SK-N-SH (cell line): ENCODE results near the gene DIAPH1.

Source experiments
- NFIC ChIP-seq: IDR thresholded peaks from 2 replicates; pipeline ENCODE4 v1.4.0; 2012; ENCODE audit warnings: borderline replicate concordance
- POLR2AphosphoS5 ChIP-seq: IDR thresholded peaks from 2 replicates; pipeline ENCODE4 v1.6.1; 2012; ENCODE audit warnings: low read depth, low read length
- RAD21 ChIP-seq: IDR thresholded peaks from 2 replicates; pipeline ENCODE4 v1.6.1; 2012; ENCODE audit warnings: mild to moderate bottlenecking, low read length
- TF ChIP-seq, protein P1 (sequence below): IDR thresholded peaks from 2 replicates; pipeline ENCODE4 v1.4.0; 2012; ENCODE audit warnings: low read depth, borderline replicate concordance
- TF ChIP-seq, protein P2 (sequence below): fragments of 200-600 bp; sonication (generic); IDR thresholded peaks from 2 replicates; pipeline ENCODE4 v1.6.1; 2017; ENCODE audit warnings: antibody characterized with exemption, mild to moderate bottlenecking, moderate library complexity
- TF ChIP-seq, protein P3 (sequence below): fragments of 150-350 bp; IDR thresholded peaks from 2 replicates; pipeline ENCODE4 v1.6.1; 2017; ENCODE audit warnings: antibody characterized with exemption, low read length, low read depth, borderline replicate concordance

DNA sequence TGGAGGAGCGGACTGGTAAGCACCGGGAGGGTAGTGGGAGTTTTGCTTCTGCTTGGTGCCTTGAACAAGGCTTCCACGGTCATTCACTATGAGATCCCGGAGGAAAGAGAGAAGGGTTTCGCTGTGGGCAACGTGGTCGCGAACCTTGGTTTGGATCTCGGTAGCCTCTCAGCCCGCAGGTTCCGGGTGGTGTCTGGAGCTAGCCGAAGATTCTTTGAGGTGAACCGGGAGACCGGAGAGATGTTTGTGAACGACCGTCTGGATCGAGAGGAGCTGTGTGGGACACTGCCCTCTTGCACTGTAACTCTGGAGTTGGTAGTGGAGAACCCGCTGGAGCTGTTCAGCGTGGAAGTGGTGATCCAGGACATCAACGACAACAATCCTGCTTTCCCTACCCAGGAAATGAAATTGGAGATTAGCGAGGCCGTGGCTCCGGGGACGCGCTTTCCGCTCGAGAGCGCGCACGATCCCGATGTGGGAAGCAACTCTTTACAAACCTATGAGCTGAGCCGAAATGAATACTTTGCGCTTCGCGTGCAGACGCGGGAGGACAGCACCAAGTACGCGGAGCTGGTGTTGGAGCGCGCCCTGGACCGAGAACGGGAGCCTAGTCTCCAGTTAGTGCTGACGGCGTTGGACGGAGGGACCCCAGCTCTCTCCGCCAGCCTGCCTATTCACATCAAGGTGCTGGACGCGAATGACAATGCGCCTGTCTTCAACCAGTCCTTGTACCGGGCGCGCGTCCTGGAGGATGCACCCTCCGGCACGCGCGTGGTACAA is 142.5 kb downstream of the DIAPH1 start:
- TF ChIP-seq, protein P1, sequence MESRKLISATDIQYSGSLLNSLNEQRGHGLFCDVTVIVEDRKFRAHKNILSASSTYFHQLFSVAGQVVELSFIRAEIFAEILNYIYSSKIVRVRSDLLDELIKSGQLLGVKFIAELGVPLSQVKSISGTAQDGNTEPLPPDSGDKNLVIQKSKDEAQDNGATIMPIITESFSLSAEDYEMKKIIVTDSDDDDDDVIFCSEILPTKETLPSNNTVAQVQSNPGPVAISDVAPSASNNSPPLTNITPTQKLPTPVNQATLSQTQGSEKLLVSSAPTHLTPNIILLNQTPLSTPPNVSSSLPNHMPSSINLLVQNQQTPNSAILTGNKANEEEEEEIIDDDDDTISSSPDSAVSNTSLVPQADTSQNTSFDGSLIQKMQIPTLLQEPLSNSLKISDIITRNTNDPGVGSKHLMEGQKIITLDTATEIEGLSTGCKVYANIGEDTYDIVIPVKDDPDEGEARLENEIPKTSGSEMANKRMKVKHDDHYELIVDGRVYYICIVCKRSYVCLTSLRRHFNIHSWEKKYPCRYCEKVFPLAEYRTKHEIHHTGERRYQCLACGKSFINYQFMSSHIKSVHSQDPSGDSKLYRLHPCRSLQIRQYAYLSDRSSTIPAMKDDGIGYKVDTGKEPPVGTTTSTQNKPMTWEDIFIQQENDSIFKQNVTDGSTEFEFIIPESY: no peak
- TF ChIP-seq, protein P2, sequence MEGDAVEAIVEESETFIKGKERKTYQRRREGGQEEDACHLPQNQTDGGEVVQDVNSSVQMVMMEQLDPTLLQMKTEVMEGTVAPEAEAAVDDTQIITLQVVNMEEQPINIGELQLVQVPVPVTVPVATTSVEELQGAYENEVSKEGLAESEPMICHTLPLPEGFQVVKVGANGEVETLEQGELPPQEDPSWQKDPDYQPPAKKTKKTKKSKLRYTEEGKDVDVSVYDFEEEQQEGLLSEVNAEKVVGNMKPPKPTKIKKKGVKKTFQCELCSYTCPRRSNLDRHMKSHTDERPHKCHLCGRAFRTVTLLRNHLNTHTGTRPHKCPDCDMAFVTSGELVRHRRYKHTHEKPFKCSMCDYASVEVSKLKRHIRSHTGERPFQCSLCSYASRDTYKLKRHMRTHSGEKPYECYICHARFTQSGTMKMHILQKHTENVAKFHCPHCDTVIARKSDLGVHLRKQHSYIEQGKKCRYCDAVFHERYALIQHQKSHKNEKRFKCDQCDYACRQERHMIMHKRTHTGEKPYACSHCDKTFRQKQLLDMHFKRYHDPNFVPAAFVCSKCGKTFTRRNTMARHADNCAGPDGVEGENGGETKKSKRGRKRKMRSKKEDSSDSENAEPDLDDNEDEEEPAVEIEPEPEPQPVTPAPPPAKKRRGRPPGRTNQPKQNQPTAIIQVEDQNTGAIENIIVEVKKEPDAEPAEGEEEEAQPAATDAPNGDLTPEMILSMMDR: no peak
- TF ChIP-seq NFIC (no peak), RAD21 (no peak), POLR2AphosphoS5 (no peak; the same call in 1 of the 2 replicates)
- TF ChIP-seq, protein P3, sequence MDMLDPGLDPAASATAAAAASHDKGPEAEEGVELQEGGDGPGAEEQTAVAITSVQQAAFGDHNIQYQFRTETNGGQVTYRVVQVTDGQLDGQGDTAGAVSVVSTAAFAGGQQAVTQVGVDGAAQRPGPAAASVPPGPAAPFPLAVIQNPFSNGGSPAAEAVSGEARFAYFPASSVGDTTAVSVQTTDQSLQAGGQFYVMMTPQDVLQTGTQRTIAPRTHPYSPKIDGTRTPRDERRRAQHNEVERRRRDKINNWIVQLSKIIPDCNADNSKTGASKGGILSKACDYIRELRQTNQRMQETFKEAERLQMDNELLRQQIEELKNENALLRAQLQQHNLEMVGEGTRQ: no peak
